PC-3 (cell line): ENCODE measurements around the gene IFT25.

ENCODE experiments used
- CTCF ChIP-seq: fragments of 300-600 bp; sonication (generic); conservative IDR thresholded peaks from 2 replicates; pipeline ENCODE4 v1.5.1; 2017; ENCODE audit warnings: antibody characterized with exemption, low read depth, mild to moderate bottlenecking, low read length
- EZH2 ChIP-seq: fragments of 300-600 bp; sonication (generic); IDR thresholded peaks from one replicate; pipeline ENCODE4 v1.6.1; 2017; ENCODE audit warnings: antibody characterized with exemption, mild to moderate bottlenecking, low read length; ENCODE audit not compliant: unreplicated experiment
- EZH2phosphoT487 ChIP-seq: fragments of 300-600 bp; sonication (generic); IDR thresholded peaks from 2 replicates; pipeline ENCODE4 v1.6.1; 2018; ENCODE audit warnings: mild to moderate bottlenecking, antibody characterized with exemption, low read length, borderline replicate concordance

GRCh38 chr1:53929246-53929960 is 16.1 kb downstream of the IFT25 start:
- TF ChIP-seq CTCF: no peak
- no peak for TF ChIP-seq EZH2
- no peak for TF ChIP-seq EZH2phosphoT487
